ENCODE results near the gene NCS1.

- TF ChIP-seq EZH2 (IDR thresholded peaks at IDR 0.05; ENCODE audit: insufficient read depth, poor library complexity, severe bottlenecking) (no peak), EZH2phosphoT487 (IDR thresholded peaks at IDR 0.05; ENCODE audit: insufficient read depth, low read depth) (no peak)
Measured at GRCh38 chr9:130192382-130192999, 20.3 kb downstream of the NCS1 start.
